Parathyroid adenoma (tissue), 2 donors: ENCODE results near the gene LLCFC1.

ENCODE experiments used
- H2AFZ ChIP-seq: fragments of 300-600 bp; sonication (generic); one replicate; pipeline ENCODE4 v1.7.0; 2017; ENCODE audit warnings: antibody characterized with exemption, mild to moderate bottlenecking
- H3K27ac ChIP-seq: fragments of 300-600 bp; sonication (generic); one replicate; pipeline ENCODE4 v1.7.0; 2017
- H3K27me3 ChIP-seq: fragments of 300-600 bp; sonication (generic); one replicate; pipeline ENCODE4 v1.7.0; 2017; ENCODE audit warnings: low read length; ENCODE audit not compliant: control insufficient read depth, insufficient read depth
- H3K36me3 ChIP-seq: fragments of 300-600 bp; sonication (generic); one replicate; pipeline ENCODE4 v1.7.0; 2017; ENCODE audit warnings: low read length; ENCODE audit not compliant: control insufficient read depth, insufficient read depth
- H3K4me1 ChIP-seq: fragments of 300-600 bp; sonication (generic); one replicate; pipeline ENCODE4 v1.7.0; 2017; ENCODE audit warnings: control low read depth
- H3K4me2 ChIP-seq: fragments of 300-600 bp; sonication (generic); one replicate; pipeline ENCODE4 v1.7.0; 2017; ENCODE audit warnings: low read length
- H3K4me3 ChIP-seq: fragments of 300-600 bp; sonication (generic); one replicate; pipeline ENCODE4 v1.7.0; 2017; ENCODE audit warnings: low read depth, low read length
- H3K79me2 ChIP-seq: fragments of 300-600 bp; sonication (generic); one replicate; pipeline ENCODE4 v1.7.0; 2017; ENCODE audit warnings: control low read depth
- H3K9ac ChIP-seq: fragments of 300-600 bp; sonication (generic); one replicate; pipeline ENCODE4 v1.7.0; 2017; ENCODE audit warnings: mild to moderate bottlenecking
- H3K9me3 ChIP-seq: fragments of 300-600 bp; sonication (generic); one replicate; pipeline ENCODE4 v1.7.0; 2017; ENCODE audit warnings: low read length; ENCODE audit not compliant: control insufficient read depth
- CTCF ChIP-seq: fragments of 300-600 bp; sonication (generic); IDR thresholded peaks from one replicate; pipeline ENCODE4 v1.7.0; 2017; ENCODE audit warnings: antibody characterized with exemption, mild to moderate bottlenecking
- donor health status: primary hyperparathyroidism.

LLCFC1 gene

GRCh38 chr7:142934056-142934455 is 5.2 kb upstream of the LLCFC1 start:
- H2AFZ ChIP-seq = no peak overlapping the region
- H3K9me3 ChIP-seq = no peaks in the 10 kb centered on the region
- no peak for TF ChIP-seq CTCF
- no peaks in the 10 kb centered on the region for H3K79me2 ChIP-seq
- H3K36me3 ChIP-seq = no peaks in the 10 kb centered on the region
- H3K27me3 ChIP-seq = no peaks in the 10 kb centered on the region
- no peak overlapping the region for H3K9ac ChIP-seq
- H3K4me3 ChIP-seq = no peak overlapping the region
- no peak overlapping the region for H3K4me2 ChIP-seq
- peaks cover 6% of the 10 kb centered on the region for H3K4me1 ChIP-seq
- H3K27ac ChIP-seq = no peak overlapping the region

- H3K4me2 ChIP-seq = no peak overlapping the region
- H3K27me3 ChIP-seq = no peaks in the 10 kb centered on the region
- H3K79me2 ChIP-seq = no peaks in the 10 kb centered on the region
- H3K27ac ChIP-seq = no peak overlapping the region
- no peak overlapping the region for H3K4me3 ChIP-seq
- TF ChIP-seq CTCF = no peak
- no peak overlapping the region for H3K9ac ChIP-seq
- H3K9me3 ChIP-seq = no peaks in the 10 kb centered on the region
- no peak overlapping the region for H2AFZ ChIP-seq
- H3K36me3 ChIP-seq = no peaks in the 10 kb centered on the region
- peaks cover 6% of the 10 kb centered on the region for H3K4me1 ChIP-seq
Measured at GRCh38 chr7:142935941-142936565, 3.2 kb upstream of the LLCFC1 start.

- Histone ChIP-seq H3K27me3 (no peaks in the 10 kb centered on the region), H3K4me1 (peaks cover 6% of the 10 kb centered on the region), H2AFZ (no peak overlapping the region), H3K27ac (no peak overlapping the region), H3K79me2 (no peaks in the 10 kb centered on the region), H3K36me3 (no peaks in the 10 kb centered on the region), H3K4me3 (no peak overlapping the region), H3K4me2 (no peak overlapping the region), H3K9ac (no peak overlapping the region), H3K9me3 (no peaks in the 10 kb centered on the region)
- no peak for TF ChIP-seq CTCF
Measured at GRCh38 chr7:142938611-142939010, 673 bp upstream of the LLCFC1 start.

GRCh38 chr7:142940966-142941535 is 1.8 kb downstream of the LLCFC1 start:
- H3K27me3 ChIP-seq = no peaks in the 10 kb centered on the region
- H3K79me2 ChIP-seq = no peaks in the 10 kb centered on the region

More at GRCh38 chr7:142940966-142941535, 1.8 kb downstream of the LLCFC1 start:
- Histone ChIP-seq H2AFZ (no peak overlapping the region), H3K4me2 (no peak overlapping the region), H3K27ac (no peak overlapping the region), H3K9ac (no peak overlapping the region), H3K4me1 (no peaks in the 10 kb centered on the region), H3K4me3 (no peak overlapping the region), H3K9me3 (no peaks in the 10 kb centered on the region), H3K36me3 (no peaks in the 10 kb centered on the region)
- no peak for TF ChIP-seq CTCF
